Fibroblast of mammary gland (primary cell): ENCODE data around the gene AGAP5.

ENCODE experiments used
- DNase-seq: peaks from one replicate; pipeline ENCODE4 v3.0.0-alpha.2; 2010; ENCODE audit warnings: low read depth
- H3K4me3 ChIP-seq: 2 replicates; pipeline ENCODE4 v1.5.1; 2011; ENCODE audit warnings: low read depth, mild to moderate bottlenecking, low read length, moderate library complexity; ENCODE audit not compliant: control insufficient read depth
- TF ChIP-seq, protein P1 (sequence below): conservative IDR thresholded peaks from 2 replicates; pipeline ENCODE4 v1.5.1; 2011; ENCODE audit warnings: low read depth, low read length, inconsistent platforms; ENCODE audit not compliant: control insufficient read depth, insufficient read depth

The AGAP5 gene

DNA sequence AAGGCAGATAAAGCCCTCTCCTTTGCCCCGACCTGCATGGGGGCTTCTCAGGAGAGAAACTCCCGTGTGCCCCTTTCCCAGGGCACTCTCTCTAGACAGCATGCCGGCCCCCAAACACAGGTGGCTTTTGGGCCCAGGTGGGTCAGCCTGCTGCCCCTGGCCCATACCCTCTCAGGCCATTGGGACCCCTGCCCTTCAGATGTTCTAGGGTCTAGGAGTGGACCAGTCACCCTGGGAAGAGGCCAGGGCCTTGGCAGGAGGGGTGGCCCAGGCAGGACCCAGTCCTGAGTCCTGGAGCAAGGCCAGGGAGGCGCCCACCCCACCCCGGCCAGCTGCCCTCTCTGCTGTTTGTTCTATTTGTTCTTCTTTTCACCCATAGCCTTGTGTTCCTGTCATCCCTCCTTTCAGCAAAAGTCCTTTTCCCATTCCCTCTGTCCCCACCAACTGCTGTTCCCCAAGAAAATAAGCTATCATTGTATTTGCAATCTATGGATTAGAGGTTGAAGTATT, 36.9 kb upstream of the AGAP5 start:
- no peak for DNase-seq
- H3K4me3 ChIP-seq: no peak overlapping the region
- TF ChIP-seq, protein P1, sequence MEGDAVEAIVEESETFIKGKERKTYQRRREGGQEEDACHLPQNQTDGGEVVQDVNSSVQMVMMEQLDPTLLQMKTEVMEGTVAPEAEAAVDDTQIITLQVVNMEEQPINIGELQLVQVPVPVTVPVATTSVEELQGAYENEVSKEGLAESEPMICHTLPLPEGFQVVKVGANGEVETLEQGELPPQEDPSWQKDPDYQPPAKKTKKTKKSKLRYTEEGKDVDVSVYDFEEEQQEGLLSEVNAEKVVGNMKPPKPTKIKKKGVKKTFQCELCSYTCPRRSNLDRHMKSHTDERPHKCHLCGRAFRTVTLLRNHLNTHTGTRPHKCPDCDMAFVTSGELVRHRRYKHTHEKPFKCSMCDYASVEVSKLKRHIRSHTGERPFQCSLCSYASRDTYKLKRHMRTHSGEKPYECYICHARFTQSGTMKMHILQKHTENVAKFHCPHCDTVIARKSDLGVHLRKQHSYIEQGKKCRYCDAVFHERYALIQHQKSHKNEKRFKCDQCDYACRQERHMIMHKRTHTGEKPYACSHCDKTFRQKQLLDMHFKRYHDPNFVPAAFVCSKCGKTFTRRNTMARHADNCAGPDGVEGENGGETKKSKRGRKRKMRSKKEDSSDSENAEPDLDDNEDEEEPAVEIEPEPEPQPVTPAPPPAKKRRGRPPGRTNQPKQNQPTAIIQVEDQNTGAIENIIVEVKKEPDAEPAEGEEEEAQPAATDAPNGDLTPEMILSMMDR: no peak

DNA sequence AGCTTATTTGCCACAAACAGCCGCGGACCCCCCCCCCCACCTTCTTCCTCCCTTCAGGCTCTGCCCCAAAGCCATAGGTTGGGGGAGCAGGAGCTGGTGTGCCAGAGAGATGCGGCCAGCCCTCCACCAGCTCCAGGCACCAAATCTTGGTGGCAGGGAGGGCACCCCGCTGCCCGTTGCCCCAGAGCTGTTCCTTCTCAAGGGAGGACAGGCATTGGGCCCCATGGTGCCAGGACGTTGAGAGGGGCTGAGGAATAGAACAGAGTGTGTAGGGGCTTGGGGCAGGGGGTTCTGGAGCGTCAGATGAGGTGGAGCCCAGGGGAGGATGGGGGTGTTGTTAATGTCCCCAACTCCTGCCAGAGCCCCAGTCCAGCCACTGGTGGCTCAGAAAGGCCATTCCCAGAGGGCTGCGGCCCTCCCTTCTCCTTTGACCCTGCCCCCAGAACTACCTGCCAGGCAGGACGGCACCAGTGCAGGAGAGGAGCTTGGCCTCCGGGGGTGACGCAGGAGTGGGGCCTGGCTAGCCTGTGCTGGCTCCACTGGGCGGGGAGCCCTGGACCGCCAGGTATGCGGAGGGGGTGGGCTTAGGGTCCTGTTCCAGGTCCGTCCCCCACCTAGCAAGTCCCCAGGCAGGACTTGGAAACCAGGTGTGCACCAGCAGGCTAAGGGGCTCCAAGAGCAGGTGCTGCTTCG, 36.3 kb upstream of the AGAP5 start:
- no peak for DNase-seq
- TF ChIP-seq, protein P1: no peak
- H3K4me3 ChIP-seq: no peak overlapping the region

DNA sequence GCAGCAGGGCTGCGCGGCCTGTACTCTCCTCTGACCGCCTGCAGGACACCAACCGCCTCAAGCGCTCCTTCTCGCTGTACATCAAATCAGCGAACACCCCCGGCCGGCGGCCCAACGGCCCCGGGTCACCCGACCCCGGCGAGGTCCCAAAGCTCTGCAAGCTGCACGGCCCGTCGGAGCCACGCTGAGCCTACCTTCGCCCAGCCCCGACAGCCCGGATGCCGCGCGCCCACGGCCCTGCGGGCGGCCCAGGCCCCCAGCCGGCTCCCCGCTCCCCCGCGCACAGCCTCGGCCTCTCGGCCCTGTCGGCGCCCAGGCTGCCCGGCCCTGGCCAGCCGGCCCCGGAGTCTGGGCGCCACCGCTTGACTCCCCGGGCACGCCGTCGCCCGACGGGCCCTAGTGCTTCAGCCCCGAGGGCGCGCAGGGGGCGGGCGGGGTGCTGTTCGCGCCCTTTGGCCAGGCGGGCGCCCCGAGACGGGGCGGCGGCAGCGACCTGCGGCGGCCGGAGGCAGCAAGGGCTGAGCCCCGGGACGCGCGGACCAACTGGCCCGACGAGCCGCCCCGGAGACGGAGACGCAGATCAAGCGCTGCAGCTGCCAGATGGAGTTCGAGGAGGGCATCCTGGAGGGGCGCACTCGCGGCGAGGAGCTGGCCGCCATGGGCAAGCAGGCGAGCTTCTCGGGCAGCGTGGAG, 35.2 kb upstream of the AGAP5 start:
- TF ChIP-seq, protein P1: no peak
- no peak overlapping the region for H3K4me3 ChIP-seq
- DNase-seq: no peak

DNA sequence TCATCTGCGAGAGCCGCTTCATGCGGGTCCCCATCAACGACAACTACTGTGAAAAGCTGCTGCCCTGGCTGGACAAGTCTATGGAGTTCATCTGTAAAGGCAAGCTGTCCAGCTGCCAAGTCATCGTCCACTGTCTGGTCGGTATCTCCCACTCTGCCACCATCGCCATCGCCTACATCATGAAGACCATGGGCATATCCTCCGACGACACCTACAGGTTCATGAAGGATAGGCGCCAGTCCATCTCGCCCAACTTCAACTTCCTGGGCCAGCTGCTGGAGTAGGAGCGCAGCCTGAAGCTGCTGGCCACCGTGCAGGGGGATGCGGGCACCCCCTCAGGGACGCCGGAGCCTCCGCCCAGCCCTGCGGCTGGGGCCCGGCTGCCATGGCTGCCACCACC, 34.5 kb upstream of the AGAP5 start:
- no peak for DNase-seq
- no peak overlapping the region for H3K4me3 ChIP-seq
- TF ChIP-seq, protein P1: no peak

DNA sequence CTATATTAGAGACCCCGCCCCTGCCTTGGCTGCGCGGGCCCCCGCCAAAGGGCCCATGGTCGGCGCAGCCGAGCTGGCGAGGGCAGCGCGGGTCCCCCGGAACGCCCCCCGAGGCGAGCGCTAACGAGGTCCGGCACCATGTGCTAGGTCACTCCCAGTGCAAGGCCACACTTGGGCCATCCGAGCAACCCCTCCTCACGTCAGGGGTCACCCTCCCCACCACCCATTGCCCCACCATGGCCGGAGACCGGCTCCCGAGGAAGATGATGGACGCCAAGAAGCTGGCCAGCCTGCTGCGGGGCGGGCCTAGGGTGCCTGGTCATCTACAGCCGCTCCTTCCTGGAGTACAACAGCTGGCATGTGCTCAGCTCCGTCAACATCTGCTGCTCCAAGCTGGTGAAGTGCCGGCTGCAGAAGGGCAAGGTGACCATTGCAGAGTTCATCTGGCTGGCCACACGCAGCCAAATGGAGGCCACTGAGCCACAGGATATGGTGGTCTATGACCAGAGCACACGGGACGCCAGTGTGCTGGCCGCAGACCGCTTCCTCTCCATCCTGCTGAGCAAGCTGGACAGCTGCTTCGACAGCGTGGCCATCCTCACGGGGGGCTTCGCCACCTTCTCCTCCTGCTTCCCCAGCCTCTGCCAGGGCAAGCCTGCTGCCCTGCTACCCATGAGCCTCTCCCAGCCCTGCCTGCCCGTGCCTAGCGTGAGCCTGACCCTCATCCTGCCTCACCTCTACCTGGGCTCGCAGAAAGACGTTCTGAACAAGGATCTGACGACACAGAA, 33.9 kb upstream of the AGAP5 start:
- no peak overlapping the region for H3K4me3 ChIP-seq
- TF ChIP-seq, protein P1: no peak
- no peak for DNase-seq

DNA sequence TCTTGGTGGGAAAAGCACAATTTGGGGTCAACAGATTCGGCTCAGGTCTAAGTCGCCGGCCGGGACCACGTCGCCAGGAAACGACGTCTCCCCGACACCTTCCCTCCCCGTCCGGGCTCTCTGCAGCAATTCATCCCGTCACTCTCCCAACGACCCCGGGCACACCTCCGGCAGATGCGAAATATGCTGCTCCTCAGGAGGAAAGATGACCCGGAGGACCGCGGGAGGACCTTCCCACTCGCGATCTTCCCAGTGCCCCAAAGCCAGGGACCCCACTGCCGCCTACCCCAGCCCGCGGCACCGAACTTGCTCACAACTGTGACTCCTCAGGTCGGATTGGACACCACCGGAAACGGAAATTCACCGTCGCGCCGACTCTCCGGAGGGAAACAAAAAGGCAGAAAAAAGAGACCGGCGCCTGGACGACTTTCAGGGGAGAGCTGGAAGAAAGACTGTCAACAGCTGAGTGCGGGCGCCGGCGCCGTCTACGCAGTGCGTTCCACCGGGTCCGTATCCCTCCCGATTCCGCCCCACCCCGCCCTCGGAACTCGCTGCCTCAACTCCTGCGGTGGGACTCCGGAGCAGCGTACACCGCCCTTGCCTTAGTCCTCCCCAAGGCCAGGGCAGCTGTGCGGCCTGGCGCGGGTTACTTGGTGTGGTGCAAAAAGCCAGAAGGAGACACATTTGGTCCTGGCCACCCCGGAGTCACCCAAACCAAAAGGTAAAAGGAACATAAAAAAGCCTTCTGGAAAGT, 32.4 kb upstream of the AGAP5 start:
- DNase-seq: peak; percentile 89
- TF ChIP-seq, protein P1: no peak
- H3K4me3 ChIP-seq: peak overlapping the region; percentile 95

DNA sequence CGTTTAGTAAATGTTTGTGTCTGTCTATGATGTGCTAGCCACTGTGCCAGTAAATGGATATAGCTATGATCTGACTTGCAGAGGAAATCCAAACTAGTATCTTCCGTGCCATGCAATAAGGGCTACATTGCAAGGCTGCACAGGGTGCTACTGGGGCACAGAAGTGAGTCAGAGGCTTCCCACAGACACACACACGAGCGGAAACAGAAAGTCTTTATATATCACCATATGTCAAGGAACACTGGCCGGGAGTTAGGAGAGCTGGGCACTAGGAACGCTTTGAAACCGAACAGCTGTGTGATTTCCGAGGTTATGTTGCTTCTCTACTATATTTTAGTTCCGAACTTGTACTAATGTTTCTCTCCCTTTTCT, 31.9 kb upstream of the AGAP5 start:
- H3K4me3 ChIP-seq: peak overlapping the region; percentile 95
- DNase-seq: peak; percentile 61
